ENCODE measurements around the gene TMEM201.

Gene TMEM201

DNA sequence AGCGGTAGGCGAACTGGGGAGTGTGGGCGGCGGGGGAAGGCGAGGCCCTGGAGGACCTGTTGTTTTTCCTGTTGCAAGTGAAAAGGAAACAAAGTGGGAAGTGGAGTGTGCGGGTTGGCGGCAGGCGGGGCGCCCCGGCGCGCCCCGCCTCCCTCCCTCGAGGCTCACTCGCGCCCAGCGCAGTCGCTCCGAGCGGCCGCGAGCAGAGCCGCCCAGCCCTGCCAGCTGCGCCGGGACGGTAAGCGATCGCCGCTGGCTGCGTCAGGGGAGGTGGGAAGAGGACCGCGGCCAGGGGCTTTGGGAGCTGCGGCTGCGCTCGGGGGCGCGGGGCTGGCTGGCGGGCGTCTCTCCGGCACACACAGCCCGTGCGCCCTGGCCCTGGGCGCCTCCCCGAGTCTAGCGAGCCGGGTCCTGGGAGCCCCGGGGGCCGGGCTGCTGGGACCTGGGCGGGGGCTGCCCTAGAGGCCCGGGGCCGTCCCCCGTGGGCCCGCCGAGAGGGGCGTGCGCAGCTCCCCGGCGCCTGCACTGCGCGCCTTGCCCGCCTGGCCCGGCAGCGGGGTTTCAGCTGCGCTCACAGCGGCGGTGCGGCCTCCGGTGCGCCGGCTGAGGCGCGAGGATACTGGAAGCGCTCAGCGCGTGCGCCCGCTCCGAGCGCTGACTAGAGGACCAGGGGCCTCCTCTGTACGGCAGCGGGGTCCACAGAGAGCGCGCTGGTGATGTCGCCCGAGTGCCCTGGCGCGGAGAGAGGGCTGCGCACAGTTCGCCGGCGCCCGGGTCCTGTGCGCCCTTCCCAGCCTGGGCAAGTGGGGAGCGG is 63.1 kb downstream of the TMEM201 start, which contains the start of gene PIK3CD:
Gene PIK3CD (plus strand): TSS at position 167 of the 814 bp plus-strand sequence. CDS start 58,725 bp downstream, outside the sequence.
- H3K9me3 ChIP-seq (ENCODE audit: insufficient read depth, low read length): no peaks in the 10 kb centered on the region
- H3K4me3 ChIP-seq (ENCODE audit: insufficient read depth, low read length, poor library complexity, severe bottlenecking): peak within 1 kb of the TSS; percentile 54
- peaks cover 34% of the 10 kb centered on the region for H3F3A ChIP-seq (ENCODE audit: insufficient read depth)
- H3K79me2 ChIP-seq (ENCODE audit: insufficient read depth, low read length): peaks cover 11% of the 10 kb centered on the region
- no peaks in the 10 kb centered on the region for H3K36me3 ChIP-seq (ENCODE audit: low read length)
- H3K27ac ChIP-seq (ENCODE audit: low read depth, low read length): peak within 1 kb of the TSS; percentile 90
- peak within 1 kb of the TSS; percentile 61 for H3K4me2 ChIP-seq (ENCODE audit: low read depth, low read length, poor library complexity, severe bottlenecking)
- H3K27me3 ChIP-seq (ENCODE audit: low read length): no peaks in the 10 kb centered on the region
- H4K20me1 ChIP-seq (ENCODE audit: low read depth, low read length): no peaks in the 10 kb centered on the region
- H2AFZ ChIP-seq (ENCODE audit: low read depth, low read length, severe bottlenecking): peak within 1 kb of the TSS; percentile 71
- H3K9ac ChIP-seq (ENCODE audit: low read length): peak within 1 kb of the TSS; percentile 92
- no peak for TF ChIP-seq EZH2phosphoT487 (conservative IDR thresholded peaks at IDR 0.05; ENCODE audit: low read length)
- TF ChIP-seq, protein P1, sequence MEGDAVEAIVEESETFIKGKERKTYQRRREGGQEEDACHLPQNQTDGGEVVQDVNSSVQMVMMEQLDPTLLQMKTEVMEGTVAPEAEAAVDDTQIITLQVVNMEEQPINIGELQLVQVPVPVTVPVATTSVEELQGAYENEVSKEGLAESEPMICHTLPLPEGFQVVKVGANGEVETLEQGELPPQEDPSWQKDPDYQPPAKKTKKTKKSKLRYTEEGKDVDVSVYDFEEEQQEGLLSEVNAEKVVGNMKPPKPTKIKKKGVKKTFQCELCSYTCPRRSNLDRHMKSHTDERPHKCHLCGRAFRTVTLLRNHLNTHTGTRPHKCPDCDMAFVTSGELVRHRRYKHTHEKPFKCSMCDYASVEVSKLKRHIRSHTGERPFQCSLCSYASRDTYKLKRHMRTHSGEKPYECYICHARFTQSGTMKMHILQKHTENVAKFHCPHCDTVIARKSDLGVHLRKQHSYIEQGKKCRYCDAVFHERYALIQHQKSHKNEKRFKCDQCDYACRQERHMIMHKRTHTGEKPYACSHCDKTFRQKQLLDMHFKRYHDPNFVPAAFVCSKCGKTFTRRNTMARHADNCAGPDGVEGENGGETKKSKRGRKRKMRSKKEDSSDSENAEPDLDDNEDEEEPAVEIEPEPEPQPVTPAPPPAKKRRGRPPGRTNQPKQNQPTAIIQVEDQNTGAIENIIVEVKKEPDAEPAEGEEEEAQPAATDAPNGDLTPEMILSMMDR (IDR thresholded peaks at IDR 0.05; ENCODE audit: insufficient read depth, low read length, poor library complexity, severe bottlenecking): no peak
- no peaks in the 10 kb centered on the region for H3K9me2 ChIP-seq (replicated peaks; ENCODE audit: insufficient read depth, low read length)

DNA sequence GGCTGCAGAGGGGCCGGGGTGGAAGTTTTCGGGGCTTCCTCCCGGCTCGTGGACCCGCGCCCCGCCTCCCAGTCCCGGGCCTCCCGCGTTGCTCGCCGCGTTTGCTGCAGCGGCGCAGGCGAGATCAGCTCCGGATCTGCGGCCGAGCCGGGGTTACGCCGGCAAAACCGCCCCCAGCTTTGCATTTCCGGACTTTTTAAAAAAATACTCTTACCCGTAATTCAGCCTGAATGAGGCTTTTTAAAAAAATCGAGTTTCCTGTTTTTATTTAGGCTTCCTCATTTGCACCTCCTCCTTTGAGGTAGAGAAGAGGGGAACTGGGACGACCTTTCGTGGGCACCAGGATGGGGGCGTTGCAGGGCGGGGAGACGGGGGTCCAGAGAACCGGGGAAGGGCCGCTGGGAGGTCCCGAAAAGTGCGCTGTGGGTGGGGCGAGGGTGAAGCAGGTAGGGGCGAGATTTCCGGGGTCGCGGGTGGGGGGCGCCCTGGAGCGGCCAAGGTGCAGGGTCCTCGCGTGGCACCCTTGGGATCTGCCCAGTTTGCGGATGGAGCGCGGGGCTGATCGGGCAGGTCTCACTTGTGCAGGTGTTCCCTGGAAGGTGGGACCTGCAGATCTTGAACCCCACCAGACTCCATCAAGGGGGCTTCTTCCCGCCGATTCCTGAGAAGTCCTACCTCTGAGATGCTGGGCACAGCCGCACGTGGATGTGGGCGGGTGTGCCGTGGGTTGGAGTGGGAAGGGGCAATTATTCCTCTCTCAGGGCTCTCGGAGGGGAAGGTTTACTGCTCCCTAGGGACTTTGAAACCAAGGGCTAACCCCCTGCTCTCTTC is 63.9 kb downstream of the TMEM201 start:
- H3K9ac ChIP-seq (ENCODE audit: low read length): peak overlapping the region; percentile 92

DNA sequence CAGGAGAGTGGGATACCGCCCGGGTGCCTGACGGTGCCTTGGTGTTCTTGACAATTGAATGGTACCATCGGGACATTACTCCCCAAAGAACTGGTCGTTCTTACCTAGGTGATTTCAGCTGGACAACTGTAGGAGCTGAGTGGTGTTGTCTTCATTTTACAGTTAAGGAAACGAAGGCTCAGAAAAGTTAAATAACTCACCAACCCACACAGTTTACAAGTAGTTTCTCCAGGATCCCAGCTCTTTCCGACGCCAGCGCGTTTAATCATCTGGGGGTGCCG is 64.4 kb downstream of the TMEM201 start:
- peak overlapping the region; percentile 54 for H3K4me3 ChIP-seq (ENCODE audit: insufficient read depth, low read length, poor library complexity, severe bottlenecking)
- H3K9ac ChIP-seq (ENCODE audit: low read length): peak overlapping the region; percentile 92
- H3K4me2 ChIP-seq (ENCODE audit: low read depth, low read length, poor library complexity, severe bottlenecking): peak overlapping the region; percentile 61
- H3K9me3 ChIP-seq (ENCODE audit: insufficient read depth, low read length): no peaks in the 10 kb centered on the region
- H3K36me3 ChIP-seq (ENCODE audit: low read length): no peaks in the 10 kb centered on the region
- H2AFZ ChIP-seq (ENCODE audit: low read depth, low read length, severe bottlenecking): peak overlapping the region; percentile 71
- H3K9me2 ChIP-seq (replicated peaks; ENCODE audit: insufficient read depth, low read length): no peaks in the 10 kb centered on the region
- peaks cover 25% of the 10 kb centered on the region for H3K79me2 ChIP-seq (ENCODE audit: insufficient read depth, low read length)
- no peak for TF ChIP-seq EZH2phosphoT487 (conservative IDR thresholded peaks at IDR 0.05; ENCODE audit: low read length)
- TF ChIP-seq, protein P1 (IDR thresholded peaks at IDR 0.05; ENCODE audit: insufficient read depth, low read length, poor library complexity, severe bottlenecking): no peak
- H3K27me3 ChIP-seq (ENCODE audit: low read length): no peaks in the 10 kb centered on the region
- peaks cover 34% of the 10 kb centered on the region for H3F3A ChIP-seq (ENCODE audit: insufficient read depth)
- H4K20me1 ChIP-seq (ENCODE audit: low read depth, low read length): no peaks in the 10 kb centered on the region
- H3K27ac ChIP-seq (ENCODE audit: low read depth, low read length): peak overlapping the region; percentile 90

More for the DNA sequence above, 63.9 kb downstream of the TMEM201 start:
- H3K9me3 ChIP-seq (ENCODE audit: insufficient read depth, low read length): no peaks in the 10 kb centered on the region
- peak overlapping the region; percentile 61 for H3K4me2 ChIP-seq (ENCODE audit: low read depth, low read length, poor library complexity, severe bottlenecking)
- H3K27ac ChIP-seq (ENCODE audit: low read depth, low read length): peak overlapping the region; percentile 90
- peaks cover 34% of the 10 kb centered on the region for H3F3A ChIP-seq (ENCODE audit: insufficient read depth)
- no peaks in the 10 kb centered on the region for H3K27me3 ChIP-seq (ENCODE audit: low read length)
- H3K4me3 ChIP-seq (ENCODE audit: insufficient read depth, low read length, poor library complexity, severe bottlenecking): peak overlapping the region; percentile 54
- H2AFZ ChIP-seq (ENCODE audit: low read depth, low read length, severe bottlenecking): peak overlapping the region; percentile 71
- peaks cover 19% of the 10 kb centered on the region for H3K79me2 ChIP-seq (ENCODE audit: insufficient read depth, low read length)
- H3K9me2 ChIP-seq (replicated peaks; ENCODE audit: insufficient read depth, low read length): no peaks in the 10 kb centered on the region
- no peaks in the 10 kb centered on the region for H4K20me1 ChIP-seq (ENCODE audit: low read depth, low read length)
- H3K36me3 ChIP-seq (ENCODE audit: low read length): no peaks in the 10 kb centered on the region
- TF ChIP-seq EZH2phosphoT487 (conservative IDR thresholded peaks at IDR 0.05; ENCODE audit: low read length): no peak
- TF ChIP-seq, protein P1 (IDR thresholded peaks at IDR 0.05; ENCODE audit: insufficient read depth, low read length, poor library complexity, severe bottlenecking): peak; percentile 27
